ENCODE results near the gene TP63.

TP63 gene

GRCh38 chr3:189778340-189778950 lies 147.3 kb downstream of the TP63 start:
- ATAC-seq = no peak
- TF ChIP-seq ZFP30 (CRISPR knock-in tag; IDR thresholded peaks at IDR 0.05) = no peak

DNA sequence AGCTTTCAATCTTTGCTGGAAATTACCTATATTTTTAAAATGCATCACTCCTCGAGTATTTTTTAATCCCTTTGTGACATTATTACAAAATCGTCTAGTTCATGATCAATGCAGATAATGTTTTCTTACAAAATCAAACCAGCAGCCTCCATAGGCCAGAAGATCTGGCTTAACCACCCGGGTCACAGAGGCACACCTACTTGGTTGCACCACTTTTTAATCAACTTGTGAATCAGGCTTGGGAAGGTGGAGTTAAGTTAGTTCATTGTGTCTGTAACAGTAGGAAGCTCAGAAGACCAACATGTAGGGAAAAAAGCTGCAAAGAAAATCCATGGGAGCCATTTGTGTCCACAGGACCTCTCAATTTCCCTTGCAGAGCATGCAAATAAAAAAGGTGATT lies 148.0 kb downstream of the TP63 start:
- TF ChIP-seq GLIS3 (CRISPR knock-in tag; IDR thresholded peaks at IDR 0.05) (no peak), POU6F1 (CRISPR knock-in tag; IDR thresholded peaks at IDR 0.05; ENCODE audit: borderline replicate concordance, low read depth) (no peak), ZFP3 (CRISPR knock-in tag; IDR thresholded peaks at IDR 0.05) (no peak), TOX (CRISPR knock-in tag; IDR thresholded peaks at IDR 0.05; ENCODE audit: borderline replicate concordance) (no peak), ISL1 (CRISPR knock-in tag; IDR thresholded peaks at IDR 0.05) (no peak), RARB (CRISPR knock-in tag; IDR thresholded peaks at IDR 0.05) (no peak), BACH2 (CRISPR knock-in tag; IDR thresholded peaks at IDR 0.05; ENCODE audit: borderline replicate concordance) (no peak), TCF4 (CRISPR knock-in tag; IDR thresholded peaks at IDR 0.05; ENCODE audit: borderline replicate concordance) (no peak), ESRRG (CRISPR knock-in tag; IDR thresholded peaks at IDR 0.05) (no peak), OSR1 (CRISPR knock-in tag; IDR thresholded peaks at IDR 0.05) (no peak), CSDC2 (CRISPR knock-in tag; IDR thresholded peaks at IDR 0.05) (no peak), PPARA (CRISPR knock-in tag; IDR thresholded peaks at IDR 0.05; ENCODE audit: borderline replicate concordance) (no peak)
- no peak for ATAC-seq

- ATAC-seq = no peak
- no peak for TF ChIP-seq CREB5 (CRISPR knock-in tag; IDR thresholded peaks at IDR 0.05; ENCODE audit: low read depth)
- no peak for TF ChIP-seq TCF4 (CRISPR knock-in tag; IDR thresholded peaks at IDR 0.05; ENCODE audit: borderline replicate concordance)
- no peak for TF ChIP-seq ZNF8 (CRISPR knock-in tag; IDR thresholded peaks at IDR 0.05)
- TF ChIP-seq ISL1 (CRISPR knock-in tag; IDR thresholded peaks at IDR 0.05) = no peak
- TF ChIP-seq TOX (CRISPR knock-in tag; IDR thresholded peaks at IDR 0.05; ENCODE audit: borderline replicate concordance) = no peak
- TF ChIP-seq PPARA (CRISPR knock-in tag; IDR thresholded peaks at IDR 0.05; ENCODE audit: borderline replicate concordance) = no peak
- TF ChIP-seq GLIS3 (CRISPR knock-in tag; IDR thresholded peaks at IDR 0.05) = no peak
- TF ChIP-seq ZFP3 (CRISPR knock-in tag; IDR thresholded peaks at IDR 0.05) = no peak
These were observed 149.5 kb downstream of the TP63 start for GRCh38 chr3:189780546-189781270.

- TF ChIP-seq TOX (CRISPR knock-in tag; IDR thresholded peaks at IDR 0.05; ENCODE audit: borderline replicate concordance) (no peak), SNAI2 (CRISPR knock-in tag; IDR thresholded peaks at IDR 0.05) (no peak), CSDC2 (CRISPR knock-in tag; IDR thresholded peaks at IDR 0.05) (no peak), ZC3H10 (CRISPR knock-in tag; IDR thresholded peaks at IDR 0.05) (no peak), ZNF8 (CRISPR knock-in tag; IDR thresholded peaks at IDR 0.05) (no peak), ARNTL (CRISPR knock-in tag; IDR thresholded peaks at IDR 0.05; ENCODE audit: borderline replicate concordance, low read depth) (no peak)
- TF ChIP-seq, protein P1, sequence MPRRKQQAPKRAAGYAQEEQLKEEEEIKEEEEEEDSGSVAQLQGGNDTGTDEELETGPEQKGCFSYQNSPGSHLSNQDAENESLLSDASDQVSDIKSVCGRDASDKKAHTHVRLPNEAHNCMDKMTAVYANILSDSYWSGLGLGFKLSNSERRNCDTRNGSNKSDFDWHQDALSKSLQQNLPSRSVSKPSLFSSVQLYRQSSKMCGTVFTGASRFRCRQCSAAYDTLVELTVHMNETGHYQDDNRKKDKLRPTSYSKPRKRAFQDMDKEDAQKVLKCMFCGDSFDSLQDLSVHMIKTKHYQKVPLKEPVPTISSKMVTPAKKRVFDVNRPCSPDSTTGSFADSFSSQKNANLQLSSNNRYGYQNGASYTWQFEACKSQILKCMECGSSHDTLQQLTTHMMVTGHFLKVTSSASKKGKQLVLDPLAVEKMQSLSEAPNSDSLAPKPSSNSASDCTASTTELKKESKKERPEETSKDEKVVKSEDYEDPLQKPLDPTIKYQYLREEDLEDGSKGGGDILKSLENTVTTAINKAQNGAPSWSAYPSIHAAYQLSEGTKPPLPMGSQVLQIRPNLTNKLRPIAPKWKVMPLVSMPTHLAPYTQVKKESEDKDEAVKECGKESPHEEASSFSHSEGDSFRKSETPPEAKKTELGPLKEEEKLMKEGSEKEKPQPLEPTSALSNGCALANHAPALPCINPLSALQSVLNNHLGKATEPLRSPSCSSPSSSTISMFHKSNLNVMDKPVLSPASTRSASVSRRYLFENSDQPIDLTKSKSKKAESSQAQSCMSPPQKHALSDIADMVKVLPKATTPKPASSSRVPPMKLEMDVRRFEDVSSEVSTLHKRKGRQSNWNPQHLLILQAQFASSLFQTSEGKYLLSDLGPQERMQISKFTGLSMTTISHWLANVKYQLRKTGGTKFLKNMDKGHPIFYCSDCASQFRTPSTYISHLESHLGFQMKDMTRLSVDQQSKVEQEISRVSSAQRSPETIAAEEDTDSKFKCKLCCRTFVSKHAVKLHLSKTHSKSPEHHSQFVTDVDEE (CRISPR knock-in tag; IDR thresholded peaks at IDR 0.05) = no peak
- no peak for ATAC-seq
These were observed 150.2 kb downstream of the TP63 start for GRCh38 chr3:189781415-189781814.

DNA sequence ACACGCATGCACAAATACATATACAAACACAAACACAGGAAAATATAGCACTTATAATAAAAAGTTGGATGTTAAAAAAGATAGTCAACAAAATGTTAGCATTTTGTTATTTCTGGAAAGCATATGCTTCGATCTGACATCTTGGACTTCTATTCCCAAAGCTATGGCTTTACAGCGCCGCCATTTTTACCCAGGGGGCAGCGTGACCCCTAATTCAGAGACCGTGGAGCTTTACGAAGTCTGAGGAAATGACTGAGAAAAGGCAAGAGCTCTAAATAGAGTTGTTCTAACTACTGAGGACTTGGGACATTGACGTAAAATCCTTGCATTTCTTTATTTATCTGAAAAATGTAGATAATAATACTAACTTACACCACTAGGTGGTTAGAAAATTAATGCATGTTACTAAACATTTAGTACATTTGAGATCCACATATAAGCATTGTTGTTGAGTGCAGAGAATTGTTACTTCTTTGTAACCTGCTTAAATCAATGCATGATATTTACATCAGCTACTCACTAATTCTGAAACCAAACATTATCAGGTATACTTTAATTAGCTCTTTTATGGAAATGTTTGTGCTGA lies 155.4 kb downstream of the TP63 start:
- TF ChIP-seq, protein P1 (CRISPR knock-in tag; IDR thresholded peaks at IDR 0.05) = no peak
- TF ChIP-seq OSR1 (CRISPR knock-in tag; IDR thresholded peaks at IDR 0.05) = no peak
- no peak for TF ChIP-seq RARB (CRISPR knock-in tag; IDR thresholded peaks at IDR 0.05)
- no peak for TF ChIP-seq ZFP30 (CRISPR knock-in tag; IDR thresholded peaks at IDR 0.05)
- TF ChIP-seq ZNF70 (CRISPR knock-in tag; IDR thresholded peaks at IDR 0.05) = no peak
- TF ChIP-seq TCF4 (CRISPR knock-in tag; IDR thresholded peaks at IDR 0.05; ENCODE audit: borderline replicate concordance) = no peak
- TF ChIP-seq ZC3H10 (CRISPR knock-in tag; IDR thresholded peaks at IDR 0.05) = no peak
- TF ChIP-seq PPARA (CRISPR knock-in tag; IDR thresholded peaks at IDR 0.05; ENCODE audit: borderline replicate concordance) = no peak
- no peak for TF ChIP-seq TOX (CRISPR knock-in tag; IDR thresholded peaks at IDR 0.05; ENCODE audit: borderline replicate concordance)
- TF ChIP-seq ESRRG (CRISPR knock-in tag; IDR thresholded peaks at IDR 0.05) = no peak
- no peak for TF ChIP-seq ZFP3 (CRISPR knock-in tag; IDR thresholded peaks at IDR 0.05)
- TF ChIP-seq ZNF8 (CRISPR knock-in tag; IDR thresholded peaks at IDR 0.05) = no peak
- TF ChIP-seq ARNTL (CRISPR knock-in tag; IDR thresholded peaks at IDR 0.05; ENCODE audit: borderline replicate concordance, low read depth) = no peak
- no peak for TF ChIP-seq CSDC2 (CRISPR knock-in tag; IDR thresholded peaks at IDR 0.05)
- no peak for TF ChIP-seq BACH2 (CRISPR knock-in tag; IDR thresholded peaks at IDR 0.05; ENCODE audit: borderline replicate concordance)
- TF ChIP-seq GLIS3 (CRISPR knock-in tag; IDR thresholded peaks at IDR 0.05) = no peak
- TF ChIP-seq ISL1 (CRISPR knock-in tag; IDR thresholded peaks at IDR 0.05) = no peak
- ATAC-seq = no peak

Data from SK-N-SH treated with all-trans-retinoic acid at 6 μM for 48 hours (cell line).